T follicular helper cell (primary cell): Measurements from ENCODE around the gene PFDN6.
A peak's percentile ranks its signal among the peaks of the same experiment; 100 is the strongest.

Experiments used
- DNase-seq: peaks from one replicate; pipeline ENCODE4 v3.0.0-alpha.2; 2020; ENCODE audit warnings: low read depth

Gene PFDN6

GRCh38 chr6:33295621-33296369, 6.4 kb downstream of the PFDN6 start:
- DNase-seq, result no peak

- no peak for DNase-seq
Observed at GRCh38 chr6:33296797-33297405, 7.5 kb downstream of the PFDN6 start.

- DNase-seq, result no peak
Observed at GRCh38 chr6:33297406-33297955, 8.1 kb downstream of the PFDN6 start.

- DNase-seq, result peak; percentile 67
Observed at GRCh38 chr6:33297956-33298772, 8.8 kb downstream of the PFDN6 start.

- peak; percentile 54 for DNase-seq
Observed at GRCh38 chr6:33298773-33299236, 9.4 kb downstream of the PFDN6 start, which contains the start of gene RGL2. Gene RGL2, minus strand, starts transcription at chr6:33298942. Its CDS starts 332 bp downstream, at chr6:33298610.

GRCh38 chr6:33299237-33299944, 10.0 kb downstream of the PFDN6 start:
- DNase-seq, result peak; percentile 91

GRCh38 chr6:33301877-33302276, 12.5 kb downstream of the PFDN6 start:
- no peak for DNase-seq

- DNase-seq, result no peak
Observed at GRCh38 chr6:33304216-33304615, 14.8 kb downstream of the PFDN6 start.

GRCh38 chr6:33305052-33305451, 15.7 kb downstream of the PFDN6 start:
- DNase-seq, result no peak

GRCh38 chr6:33306356-33306755, 17.0 kb downstream of the PFDN6 start:
- DNase-seq, result no peak

GRCh38 chr6:33312361-33313104, 23.1 kb downstream of the PFDN6 start:
- peak; percentile 83 for DNase-seq

- DNase-seq, result no peak
Observed at GRCh38 chr6:33313105-33313708, 23.8 kb downstream of the PFDN6 start.

- DNase-seq, result peak; percentile 79
Observed at GRCh38 chr6:33313709-33314514, 24.5 kb downstream of the PFDN6 start, which contains the start of gene TAPBP. Gene TAPBP, minus strand, starts transcription at chr6:33314078. Its CDS starts 37 bp downstream, at chr6:33314041.

GRCh38 chr6:33314515-33314942, 25.1 kb downstream of the PFDN6 start:
- DNase-seq, result peak; percentile 70

GRCh38 chr6:33314943-33315792, 25.8 kb downstream of the PFDN6 start:
- DNase-seq, result no peak

GRCh38 chr6:33315793-33316602, 26.6 kb downstream of the PFDN6 start:
- DNase-seq, result no peak

GRCh38 chr6:33316603-33317418, 27.4 kb downstream of the PFDN6 start:
- no peak for DNase-seq
